Chondrocyte (in vitro differentiated cells): ENCODE results near the gene PMAIP1. TPM values are rescaled to one million over a fixed set of nuclear protein-coding genes. Genes with fewer than 3 reads are reported as not detected.
A peak's percentile ranks its signal among the peaks of the same experiment; 100 is the strongest.

Source experiments
- DNase-seq: peaks from one replicate; pipeline ENCODE4 v3.0.0; 2021; ENCODE audit warnings: mixed read lengths, low spot score
- H3K27ac Mint-ChIP-seq: one replicate; pipeline ENCODE4 v1.8.0; 2021; ENCODE audit warnings: mild to moderate bottlenecking, moderate library complexity, mixed read lengths; ENCODE audit not compliant: unreplicated experiment
- H3K27me3 Mint-ChIP-seq: 2 replicates; pipeline ENCODE4 v1.8.0; 2021; ENCODE audit warnings: low read depth, mixed read lengths
- H3K36me3 Mint-ChIP-seq: 2 replicates; pipeline ENCODE4 v1.8.0; 2021; ENCODE audit warnings: low read depth, mixed read lengths
- H3K4me1 Mint-ChIP-seq: 2 replicates; pipeline ENCODE4 v1.8.0; 2021; ENCODE audit warnings: low read depth, mild to moderate bottlenecking, mixed read lengths
- H3K4me3 Mint-ChIP-seq: one replicate; pipeline ENCODE4 v1.8.0; 2021; ENCODE audit warnings: mild to moderate bottlenecking, moderate library complexity, mixed read lengths; ENCODE audit not compliant: unreplicated experiment
- H3K9me3 Mint-ChIP-seq: 2 replicates; pipeline ENCODE4 v1.8.0; 2021; ENCODE audit warnings: low read depth, mixed read lengths
- CTCF ChIP-seq: fragments of 200-600 bp; sonication (generic); IDR thresholded peaks from 2 replicates; pipeline ENCODE4 v1.5.0; 2021; ENCODE audit warnings: antibody characterized with exemption, mild to moderate bottlenecking, moderate library complexity
- total RNA-seq: library from RNA; stranded (reverse); gene quantifications from 3 replicates; pipeline ENCODE4 v1.2.1, GENCODE V29; 2021

The PMAIP1 gene
- total RNA-seq, 1 donor from 2014 or later = 8.0 TPM

- Mint-ChIP-seq H3K9me3 (peaks cover 2% of the 10 kb centered on the region), H3K27me3 (no peaks in the 10 kb centered on the region), H3K4me3 (no peak overlapping the region), H3K4me1 (peaks cover 12% of the 10 kb centered on the region), H3K36me3 (no peaks in the 10 kb centered on the region), H3K27ac (no peak overlapping the region)
- no peak for DNase-seq
- TF ChIP-seq CTCF = no peak
Measured at GRCh38 chr18:59876310-59876626, 23.5 kb upstream of the PMAIP1 start.

DNA sequence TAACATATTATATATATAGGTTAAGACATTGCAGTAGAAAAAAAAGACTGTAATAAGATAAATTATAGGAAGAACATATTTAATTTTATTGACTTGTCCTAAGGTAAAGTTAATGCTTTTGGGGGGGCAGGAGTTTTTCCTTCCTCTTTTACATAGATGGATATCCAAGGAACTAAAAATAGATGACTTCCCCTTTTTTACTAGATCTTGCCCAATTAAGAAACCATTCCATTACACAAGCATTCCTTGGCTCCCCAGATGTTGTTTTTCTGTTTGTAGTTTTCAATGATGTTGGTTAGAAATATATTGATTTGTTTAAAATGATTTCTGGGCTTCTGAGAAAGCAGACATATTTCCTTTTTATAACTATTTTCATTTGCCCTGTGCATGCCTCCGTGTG lies 22.4 kb upstream of the PMAIP1 start:
- Mint-ChIP-seq H3K27me3 (no peaks in the 10 kb centered on the region), H3K27ac (no peak overlapping the region), H3K9me3 (peaks cover 2% of the 10 kb centered on the region), H3K36me3 (no peaks in the 10 kb centered on the region), H3K4me1 (peaks cover 21% of the 10 kb centered on the region), H3K4me3 (no peak overlapping the region)
- TF ChIP-seq CTCF = no peak
- DNase-seq = no peak

- peaks cover 2% of the 10 kb centered on the region for H3K9me3 Mint-ChIP-seq
- DNase-seq = no peak
- TF ChIP-seq CTCF = no peak
- H3K4me1 Mint-ChIP-seq = peaks cover 20% of the 10 kb centered on the region
- no peaks in the 10 kb centered on the region for H3K36me3 Mint-ChIP-seq
- no peaks in the 10 kb centered on the region for H3K27me3 Mint-ChIP-seq
- H3K4me3 Mint-ChIP-seq = no peak overlapping the region
- no peak overlapping the region for H3K27ac Mint-ChIP-seq
Measured at GRCh38 chr18:59878644-59879043, 21.2 kb upstream of the PMAIP1 start.

DNA sequence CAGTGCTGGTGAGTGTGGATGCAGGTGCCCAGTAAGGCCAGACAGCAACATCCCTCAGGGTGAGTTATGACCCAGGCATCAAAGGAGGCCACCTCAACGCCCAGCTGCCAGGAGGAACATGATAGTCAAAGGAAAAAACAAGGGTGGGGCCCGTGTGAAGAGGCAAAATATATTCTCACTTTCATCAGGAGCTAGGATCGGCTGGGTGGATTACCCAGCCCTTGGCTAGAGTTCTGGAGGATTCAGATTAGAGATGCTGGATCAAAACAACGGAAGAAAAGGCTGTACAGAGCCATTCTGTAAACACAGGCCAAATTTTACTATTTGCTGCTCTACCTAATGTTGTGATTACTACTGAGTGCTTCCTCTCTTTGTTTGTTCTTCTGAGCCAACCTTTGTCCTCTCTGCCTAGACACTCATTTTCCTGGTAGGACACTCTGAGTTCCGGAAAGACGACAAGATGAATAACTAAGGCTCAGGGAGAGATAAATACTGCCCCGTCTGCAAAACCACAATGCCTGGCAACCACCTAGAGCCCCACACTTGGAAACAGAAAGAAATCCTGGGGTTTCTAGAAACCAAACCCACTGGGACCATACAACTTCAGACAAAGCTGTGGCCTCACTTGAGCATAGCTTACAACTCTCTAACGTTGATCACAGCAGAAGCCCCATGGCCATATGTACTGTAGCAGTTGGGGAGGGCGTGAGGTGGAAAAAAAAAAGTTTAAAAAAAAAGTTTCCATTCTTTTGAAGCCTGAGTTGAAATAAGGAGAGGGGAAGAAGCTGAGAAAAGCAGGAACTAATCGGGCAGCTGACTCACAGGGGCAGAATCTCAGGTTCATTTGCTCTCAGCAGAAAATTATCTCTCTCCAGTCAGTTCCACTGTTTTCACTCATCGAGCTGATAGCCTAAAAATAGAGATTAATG lies 17.8 kb upstream of the PMAIP1 start:
- DNase-seq = no peak
- H3K9me3 Mint-ChIP-seq = no peaks in the 10 kb centered on the region
- no peaks in the 10 kb centered on the region for H3K27me3 Mint-ChIP-seq
- H3K36me3 Mint-ChIP-seq = no peaks in the 10 kb centered on the region
- peaks cover 26% of the 10 kb centered on the region for H3K4me1 Mint-ChIP-seq
- TF ChIP-seq CTCF = no peak
- H3K27ac Mint-ChIP-seq = peak overlapping the region; percentile 62
- no peak overlapping the region for H3K4me3 Mint-ChIP-seq

GRCh38 chr18:59884351-59884750 lies 15.4 kb upstream of the PMAIP1 start:
- peaks cover under 1% of the 10 kb centered on the region for H3K27me3 Mint-ChIP-seq
- no peaks in the 10 kb centered on the region for H3K36me3 Mint-ChIP-seq
- H3K4me1 Mint-ChIP-seq = peaks cover 26% of the 10 kb centered on the region
- H3K27ac Mint-ChIP-seq = no peak overlapping the region
- DNase-seq = no peak
- no peaks in the 10 kb centered on the region for H3K9me3 Mint-ChIP-seq
- no peak for TF ChIP-seq CTCF
- no peak overlapping the region for H3K4me3 Mint-ChIP-seq
